Measurements from ENCODE around the gene ITSN1.
A peak's percentile ranks its signal among the peaks of the same experiment; 100 is the strongest.

Gene ITSN1

DNA sequence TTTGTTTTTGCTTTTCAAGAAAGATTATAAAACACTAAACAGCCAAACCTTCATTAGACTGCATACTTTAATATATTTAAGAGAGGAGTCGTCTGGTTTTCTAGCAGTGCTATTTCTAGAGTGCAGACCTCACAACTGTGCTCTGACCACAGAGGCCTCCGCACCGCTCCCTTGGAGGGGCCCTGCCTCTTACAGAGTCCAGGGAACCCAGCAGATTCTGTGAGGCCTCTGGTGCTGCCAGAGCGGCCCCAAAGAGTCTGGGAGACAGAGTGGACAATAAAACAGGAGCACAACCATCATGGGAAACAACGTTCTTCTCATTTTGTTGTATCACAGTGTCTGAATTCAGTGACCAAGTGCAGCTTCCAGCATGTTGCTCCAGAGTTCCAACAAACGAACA, 267.5 kb downstream of the ITSN1 start:
- no peak for DNase-seq (ENCODE audit: low read depth)
- TF ChIP-seq, protein P1, sequence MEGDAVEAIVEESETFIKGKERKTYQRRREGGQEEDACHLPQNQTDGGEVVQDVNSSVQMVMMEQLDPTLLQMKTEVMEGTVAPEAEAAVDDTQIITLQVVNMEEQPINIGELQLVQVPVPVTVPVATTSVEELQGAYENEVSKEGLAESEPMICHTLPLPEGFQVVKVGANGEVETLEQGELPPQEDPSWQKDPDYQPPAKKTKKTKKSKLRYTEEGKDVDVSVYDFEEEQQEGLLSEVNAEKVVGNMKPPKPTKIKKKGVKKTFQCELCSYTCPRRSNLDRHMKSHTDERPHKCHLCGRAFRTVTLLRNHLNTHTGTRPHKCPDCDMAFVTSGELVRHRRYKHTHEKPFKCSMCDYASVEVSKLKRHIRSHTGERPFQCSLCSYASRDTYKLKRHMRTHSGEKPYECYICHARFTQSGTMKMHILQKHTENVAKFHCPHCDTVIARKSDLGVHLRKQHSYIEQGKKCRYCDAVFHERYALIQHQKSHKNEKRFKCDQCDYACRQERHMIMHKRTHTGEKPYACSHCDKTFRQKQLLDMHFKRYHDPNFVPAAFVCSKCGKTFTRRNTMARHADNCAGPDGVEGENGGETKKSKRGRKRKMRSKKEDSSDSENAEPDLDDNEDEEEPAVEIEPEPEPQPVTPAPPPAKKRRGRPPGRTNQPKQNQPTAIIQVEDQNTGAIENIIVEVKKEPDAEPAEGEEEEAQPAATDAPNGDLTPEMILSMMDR (conservative IDR thresholded peaks at IDR 0.05; ENCODE audit: control insufficient read depth, insufficient read depth, low read depth, low read length), result no peak
- no peak overlapping the region for H3K4me3 ChIP-seq (ENCODE audit: control insufficient read depth, low read depth, low read length)

- no peak overlapping the region for H3K4me3 ChIP-seq (ENCODE audit: control insufficient read depth, low read depth, low read length)
- DNase-seq (ENCODE audit: low read depth), result no peak
- TF ChIP-seq, protein P1 (conservative IDR thresholded peaks at IDR 0.05; ENCODE audit: control insufficient read depth, insufficient read depth, low read depth, low read length), result no peak
Observed at GRCh38 chr21:33914188-33914587, 271.9 kb downstream of the ITSN1 start.

- peak; percentile 98 for DNase-seq (ENCODE audit: low read depth)
- TF ChIP-seq, protein P1 (conservative IDR thresholded peaks at IDR 0.05; ENCODE audit: control insufficient read depth, insufficient read depth, low read depth, low read length), result no peak
- peak within 1 kb of the TSS; percentile 99 for H3K4me3 ChIP-seq (ENCODE audit: control insufficient read depth, low read depth, low read length)
Observed at GRCh38 chr21:33915368-33916199, 273.3 kb downstream of the ITSN1 start, which contains the start of gene ATP5PO. ATP5PO (minus strand) TSS chr21:33915804; CDS start chr21:33915763, 41 bp downstream.

GRCh38 chr21:33916200-33916567, 273.9 kb downstream of the ITSN1 start:
- TF ChIP-seq, protein P1 (conservative IDR thresholded peaks at IDR 0.05; ENCODE audit: control insufficient read depth, insufficient read depth, low read depth, low read length), result no peak
- DNase-seq (ENCODE audit: low read depth), result no peak
- H3K4me3 ChIP-seq (ENCODE audit: control insufficient read depth, low read depth, low read length), result peak overlapping the region; percentile 99

DNA sequence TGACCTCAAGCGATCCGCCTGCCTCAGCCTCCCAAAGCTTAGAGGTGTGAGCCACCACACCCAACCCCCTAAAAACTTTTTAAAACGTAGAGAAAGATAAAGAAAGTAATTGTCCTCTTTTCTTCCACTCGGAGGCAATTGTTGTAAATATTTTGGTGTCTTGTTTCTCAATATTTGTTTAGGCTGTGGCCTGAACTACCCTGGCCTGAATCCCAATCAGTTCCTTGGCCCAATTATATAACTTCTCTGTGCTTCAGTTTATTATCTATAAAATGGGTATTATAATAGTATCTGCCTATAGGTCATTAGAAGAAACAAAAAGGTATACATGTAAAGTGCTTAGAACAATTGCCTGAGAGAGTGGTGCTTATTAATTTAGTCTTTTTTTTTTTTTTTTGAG, 275.1 kb downstream of the ITSN1 start:
- no peak overlapping the region for H3K4me3 ChIP-seq (ENCODE audit: control insufficient read depth, low read depth, low read length)
- TF ChIP-seq, protein P1 (conservative IDR thresholded peaks at IDR 0.05; ENCODE audit: control insufficient read depth, insufficient read depth, low read depth, low read length), result no peak

GRCh38 chr21:33924079-33924765, 281.9 kb downstream of the ITSN1 start:
- H3K4me3 ChIP-seq (ENCODE audit: control insufficient read depth, low read depth, low read length), result no peak overlapping the region
- TF ChIP-seq, protein P1 (conservative IDR thresholded peaks at IDR 0.05; ENCODE audit: control insufficient read depth, insufficient read depth, low read depth, low read length), result peak; percentile 94
- peak; percentile 76 for DNase-seq (ENCODE audit: low read depth)

More for the DNA sequence above, 275.1 kb downstream of the ITSN1 start:
- no peak for DNase-seq (ENCODE audit: low read depth)
